GM23248 (cell line): ENCODE data around the gene TRIM44.

Experiments used
- EZH2 ChIP-seq: fragments of 200-600 bp; sonication (generic); IDR thresholded peaks from 2 replicates; pipeline ENCODE4 v1.6.1; 2018; ENCODE audit warnings: antibody characterized with exemption, mild to moderate bottlenecking; ENCODE audit not compliant: insufficient read depth, poor library complexity, severe bottlenecking
- EZH2phosphoT487 ChIP-seq: fragments of 200-600 bp; sonication (generic); IDR thresholded peaks from 2 replicates; pipeline ENCODE4 v1.6.1; 2018; ENCODE audit warnings: antibody characterized with exemption, moderate library complexity, mild to moderate bottlenecking, low read depth; ENCODE audit not compliant: insufficient read depth

DNA sequence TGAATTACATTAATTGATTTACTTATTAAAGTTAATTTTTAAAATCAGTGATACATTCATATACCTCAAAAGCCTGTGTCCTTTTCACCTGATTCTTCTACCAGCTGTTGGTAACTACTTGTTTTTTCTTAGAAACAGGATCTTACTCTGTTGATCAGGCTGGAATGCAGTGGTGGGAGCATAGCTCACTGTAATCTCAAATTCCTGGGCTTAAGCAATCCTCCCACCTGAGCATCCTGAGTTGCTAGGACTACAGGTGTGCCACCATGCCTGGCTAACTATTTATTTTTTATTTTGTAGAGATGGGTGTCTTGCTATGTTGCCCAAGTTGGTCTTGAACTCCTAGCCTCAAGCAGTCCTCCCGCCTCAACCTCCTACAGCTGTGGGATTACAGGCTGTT, 4.7 kb downstream of the TRIM44 start:
- no peak for TF ChIP-seq EZH2
- no peak for TF ChIP-seq EZH2phosphoT487
